ENCODE data around the gene RBM17.

DNA sequence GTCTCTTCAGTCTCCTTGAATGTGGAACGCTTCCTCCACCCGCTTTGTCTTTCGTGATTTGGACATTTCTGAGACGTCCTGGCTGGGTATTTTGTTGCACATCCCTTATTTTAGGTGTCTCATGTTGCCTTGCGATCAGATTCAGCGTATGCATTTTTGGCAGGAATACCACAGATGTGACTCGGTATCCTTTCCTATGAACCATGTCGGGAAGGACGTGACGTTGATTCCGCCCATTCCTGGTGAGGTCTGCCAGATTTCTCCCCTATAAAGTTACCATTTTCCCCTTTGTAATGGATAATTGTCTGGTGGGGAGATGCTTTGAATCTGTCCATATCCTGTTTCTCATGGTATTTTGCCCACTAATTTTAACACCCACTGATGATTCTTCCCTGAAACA lies 49.6 kb downstream of the RBM17 start:
- TF ChIP-seq POLR2AphosphoS5 (IDR thresholded peaks at IDR 0.05; ENCODE audit: borderline replicate concordance, low read depth, low read length) (no peak), EZH2 (IDR thresholded peaks at IDR 0.05) (no peak), FOXP2 (optimal IDR thresholded peaks at IDR 0.05; ENCODE audit: control extremely low read depth, extremely low read length, insufficient read depth) (no peak)

Data from SK-N-MC (cell line).